Measurements from ENCODE around the gene ERMAP. TPM values are rescaled to one million over a fixed set of nuclear protein-coding genes. Genes with fewer than 3 reads are reported as not detected.
"Not testable (repeated sequence)": the region's sequence is repeated elsewhere in the genome, so short reads cannot be mapped to it uniquely, and the experiment has no call there.

ERMAP gene
- total and polyA plus RNA-seq, 2 experiments from 2014 or later, result 1.2 to 2.2 TPM

DNA sequence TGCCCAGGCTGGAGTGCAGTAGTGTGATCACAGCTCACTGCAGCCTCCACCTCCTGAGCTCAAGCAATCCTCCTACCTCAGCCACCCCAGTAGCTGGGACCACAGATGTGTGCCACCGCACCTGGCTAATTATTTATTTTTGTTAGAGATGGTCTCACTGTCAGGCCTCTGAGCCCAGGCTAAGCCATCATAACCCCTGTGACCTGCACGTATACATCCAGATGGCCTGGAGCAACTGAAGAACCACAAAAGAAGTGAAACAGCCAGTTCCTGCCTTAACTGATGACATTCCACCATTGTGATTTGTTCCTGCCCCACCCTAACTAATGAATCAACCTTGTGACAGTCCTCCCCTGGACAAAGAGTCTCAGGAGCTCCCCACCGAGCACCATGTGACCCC, 39.6 kb downstream of the ERMAP start:
- H3K27me3 ChIP-seq (ENCODE audit: insufficient read depth); ATAC-seq; H3F3A ChIP-seq (replicated peaks; ENCODE audit: low read depth); H3K4me1 Mint-ChIP-seq; H3K4me3 Mint-ChIP-seq; H2AFZ ChIP-seq; H3K4me3 ChIP-seq; H3K79me2 ChIP-seq (replicated peaks; ENCODE audit: insufficient read depth); DNase-seq (ENCODE audit: low spot score); H3K9me2 ChIP-seq (ENCODE audit: insufficient read depth); H3K36me3 ChIP-seq (ENCODE audit: insufficient read depth); H3K4me1 ChIP-seq (ENCODE audit: insufficient read depth); H3K27me3 Mint-ChIP-seq (ENCODE audit: insufficient read depth, low read depth, poor library complexity); H3K4me2 ChIP-seq; H3K27ac Mint-ChIP-seq; H4K20me1 ChIP-seq (replicated peaks; ENCODE audit: insufficient read depth); H3K27ac ChIP-seq (ENCODE audit: low read depth); H3K9me3 Mint-ChIP-seq: not testable (repeated sequence)
- H3K36me3 Mint-ChIP-seq (ENCODE audit: low read depth), result peaks cover 11% of the 10 kb centered on the region

DNA sequence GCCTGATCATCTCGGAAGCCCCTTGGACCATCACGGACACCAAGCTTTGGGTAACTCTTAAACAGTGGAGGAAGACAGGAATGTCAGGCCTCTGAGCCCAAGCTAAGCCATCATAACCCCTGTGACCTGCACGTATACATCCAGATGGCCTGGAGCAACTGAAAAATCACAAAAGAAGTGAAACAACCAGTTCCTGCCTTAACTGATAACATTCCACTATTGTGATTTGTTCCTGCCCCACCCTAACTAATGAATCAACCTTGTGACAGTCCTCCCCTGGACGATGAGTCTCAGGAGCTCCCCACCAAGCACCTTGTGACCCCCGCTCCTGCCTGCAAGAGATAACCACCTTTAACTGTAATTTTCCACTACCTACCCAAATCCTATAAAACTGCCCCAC, 42.4 kb downstream of the ERMAP start:
- H3K27me3 ChIP-seq (ENCODE audit: insufficient read depth); H3K27ac Mint-ChIP-seq: not testable (repeated sequence)

DNA sequence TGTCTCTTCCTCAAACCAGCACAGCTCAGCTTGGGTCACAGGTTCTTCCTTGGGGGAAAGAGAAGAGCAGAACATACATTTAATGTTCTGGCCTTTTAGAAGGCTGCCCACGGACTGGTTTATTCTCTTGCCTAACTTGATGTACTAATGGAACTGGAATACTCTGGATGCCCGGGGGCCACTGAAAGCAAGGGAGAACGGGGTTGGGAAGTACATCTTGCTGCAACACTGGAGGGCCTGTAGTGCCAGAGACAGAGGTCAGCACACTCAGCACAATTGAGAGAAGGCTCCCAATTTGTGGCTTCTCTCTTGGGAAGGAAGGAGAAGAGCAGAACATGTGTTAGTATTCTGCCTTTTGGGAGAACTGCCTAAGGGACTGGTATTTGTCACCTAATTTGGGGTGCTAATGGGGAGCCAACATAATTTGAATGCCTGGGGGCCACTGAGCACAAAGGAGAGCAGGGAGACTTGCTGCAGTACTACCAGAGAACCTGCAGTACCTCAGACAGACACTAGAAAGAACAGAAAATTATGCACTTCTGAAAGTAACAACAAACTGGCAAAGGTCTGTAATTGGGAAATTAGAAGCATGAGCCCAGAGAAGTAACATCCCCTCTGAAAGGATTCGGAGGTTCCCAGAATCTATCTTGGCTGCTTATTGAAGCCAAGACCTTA, 43.6 kb downstream of the ERMAP start:
- TF ChIP-seq, protein P1, sequence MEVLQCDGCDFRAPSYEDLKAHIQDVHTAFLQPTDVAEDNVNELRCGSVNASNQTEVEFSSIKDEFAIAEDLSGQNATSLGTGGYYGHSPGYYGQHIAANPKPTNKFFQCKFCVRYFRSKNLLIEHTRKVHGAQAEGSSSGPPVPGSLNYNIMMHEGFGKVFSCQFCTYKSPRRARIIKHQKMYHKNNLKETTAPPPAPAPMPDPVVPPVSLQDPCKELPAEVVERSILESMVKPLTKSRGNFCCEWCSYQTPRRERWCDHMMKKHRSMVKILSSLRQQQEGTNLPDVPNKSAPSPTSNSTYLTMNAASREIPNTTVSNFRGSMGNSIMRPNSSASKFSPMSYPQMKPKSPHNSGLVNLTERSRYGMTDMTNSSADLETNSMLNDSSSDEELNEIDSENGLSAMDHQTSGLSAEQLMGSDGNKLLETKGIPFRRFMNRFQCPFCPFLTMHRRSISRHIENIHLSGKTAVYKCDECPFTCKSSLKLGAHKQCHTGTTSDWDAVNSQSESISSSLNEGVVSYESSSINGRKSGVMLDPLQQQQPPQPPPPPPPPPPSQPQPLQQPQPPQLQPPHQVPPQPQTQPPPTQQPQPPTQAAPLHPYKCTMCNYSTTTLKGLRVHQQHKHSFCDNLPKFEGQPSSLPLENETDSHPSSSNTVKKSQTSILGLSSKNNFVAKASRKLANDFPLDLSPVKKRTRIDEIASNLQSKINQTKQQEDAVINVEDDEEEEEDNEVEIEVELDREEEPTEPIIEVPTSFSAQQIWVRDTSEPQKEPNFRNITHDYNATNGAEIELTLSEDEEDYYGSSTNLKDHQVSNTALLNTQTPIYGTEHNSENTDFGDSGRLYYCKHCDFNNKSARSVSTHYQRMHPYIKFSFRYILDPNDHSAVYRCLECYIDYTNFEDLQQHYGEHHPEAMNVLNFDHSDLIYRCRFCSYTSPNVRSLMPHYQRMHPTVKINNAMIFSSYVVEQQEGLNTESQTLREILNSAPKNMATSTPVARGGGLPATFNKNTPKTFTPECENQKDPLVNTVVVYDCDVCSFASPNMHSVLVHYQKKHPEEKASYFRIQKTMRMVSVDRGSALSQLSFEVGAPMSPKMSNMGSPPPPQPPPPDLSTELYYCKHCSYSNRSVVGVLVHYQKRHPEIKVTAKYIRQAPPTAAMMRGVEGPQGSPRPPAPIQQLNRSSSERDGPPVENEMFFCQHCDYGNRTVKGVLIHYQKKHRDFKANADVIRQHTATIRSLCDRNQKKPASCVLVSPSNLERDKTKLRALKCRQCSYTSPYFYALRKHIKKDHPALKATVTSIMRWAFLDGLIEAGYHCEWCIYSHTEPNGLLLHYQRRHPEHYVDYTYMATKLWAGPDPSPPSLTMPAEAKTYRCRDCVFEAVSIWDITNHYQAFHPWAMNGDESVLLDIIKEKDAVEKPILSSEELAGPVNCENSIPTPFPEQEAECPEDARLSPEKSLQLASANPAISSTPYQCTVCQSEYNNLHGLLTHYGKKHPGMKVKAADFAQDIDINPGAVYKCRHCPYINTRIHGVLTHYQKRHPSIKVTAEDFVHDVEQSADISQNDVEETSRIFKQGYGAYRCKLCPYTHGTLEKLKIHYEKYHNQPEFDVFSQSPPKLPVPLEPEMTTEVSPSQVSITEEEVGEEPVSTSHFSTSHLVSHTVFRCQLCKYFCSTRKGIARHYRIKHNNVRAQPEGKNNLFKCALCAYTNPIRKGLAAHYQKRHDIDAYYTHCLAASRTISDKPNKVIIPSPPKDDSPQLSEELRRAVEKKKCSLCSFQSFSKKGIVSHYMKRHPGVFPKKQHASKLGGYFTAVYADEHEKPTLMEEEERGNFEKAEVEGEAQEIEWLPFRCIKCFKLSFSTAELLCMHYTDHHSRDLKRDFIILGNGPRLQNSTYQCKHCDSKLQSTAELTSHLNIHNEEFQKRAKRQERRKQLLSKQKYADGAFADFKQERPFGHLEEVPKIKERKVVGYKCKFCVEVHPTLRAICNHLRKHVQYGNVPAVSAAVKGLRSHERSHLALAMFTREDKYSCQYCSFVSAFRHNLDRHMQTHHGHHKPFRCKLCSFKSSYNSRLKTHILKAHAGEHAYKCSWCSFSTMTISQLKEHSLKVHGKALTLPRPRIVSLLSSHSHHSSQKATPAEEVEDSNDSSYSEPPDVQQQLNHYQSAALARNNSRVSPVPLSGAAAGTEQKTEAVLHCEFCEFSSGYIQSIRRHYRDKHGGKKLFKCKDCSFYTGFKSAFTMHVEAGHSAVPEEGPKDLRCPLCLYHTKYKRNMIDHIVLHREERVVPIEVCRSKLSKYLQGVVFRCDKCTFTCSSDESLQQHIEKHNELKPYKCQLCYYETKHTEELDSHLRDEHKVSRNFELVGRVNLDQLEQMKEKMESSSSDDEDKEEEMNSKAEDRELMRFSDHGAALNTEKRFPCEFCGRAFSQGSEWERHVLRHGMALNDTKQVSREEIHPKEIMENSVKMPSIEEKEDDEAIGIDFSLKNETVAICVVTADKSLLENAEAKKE (CRISPR knock-in tag; IDR thresholded peaks at IDR 0.05), result no peak
- no peak for TF ChIP-seq POLR2AphosphoS5 (IDR thresholded peaks at IDR 0.05; ENCODE audit: low read depth)
- TF ChIP-seq STAT1 (IDR thresholded peaks at IDR 0.05; ENCODE audit: unreplicated experiment), result no peak
- TF ChIP-seq NANOG (IDR thresholded peaks at IDR 0.05; ENCODE audit: borderline replicate concordance), result no peak
- TF ChIP-seq, protein P2, sequence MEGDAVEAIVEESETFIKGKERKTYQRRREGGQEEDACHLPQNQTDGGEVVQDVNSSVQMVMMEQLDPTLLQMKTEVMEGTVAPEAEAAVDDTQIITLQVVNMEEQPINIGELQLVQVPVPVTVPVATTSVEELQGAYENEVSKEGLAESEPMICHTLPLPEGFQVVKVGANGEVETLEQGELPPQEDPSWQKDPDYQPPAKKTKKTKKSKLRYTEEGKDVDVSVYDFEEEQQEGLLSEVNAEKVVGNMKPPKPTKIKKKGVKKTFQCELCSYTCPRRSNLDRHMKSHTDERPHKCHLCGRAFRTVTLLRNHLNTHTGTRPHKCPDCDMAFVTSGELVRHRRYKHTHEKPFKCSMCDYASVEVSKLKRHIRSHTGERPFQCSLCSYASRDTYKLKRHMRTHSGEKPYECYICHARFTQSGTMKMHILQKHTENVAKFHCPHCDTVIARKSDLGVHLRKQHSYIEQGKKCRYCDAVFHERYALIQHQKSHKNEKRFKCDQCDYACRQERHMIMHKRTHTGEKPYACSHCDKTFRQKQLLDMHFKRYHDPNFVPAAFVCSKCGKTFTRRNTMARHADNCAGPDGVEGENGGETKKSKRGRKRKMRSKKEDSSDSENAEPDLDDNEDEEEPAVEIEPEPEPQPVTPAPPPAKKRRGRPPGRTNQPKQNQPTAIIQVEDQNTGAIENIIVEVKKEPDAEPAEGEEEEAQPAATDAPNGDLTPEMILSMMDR (conservative IDR thresholded peaks at IDR 0.05; ENCODE audit: low read depth in 2 of 2), result peak in 1 of 2 experiments; percentile 33; a peak in 1 of 4 replicates
- TF ChIP-seq, protein P3, sequence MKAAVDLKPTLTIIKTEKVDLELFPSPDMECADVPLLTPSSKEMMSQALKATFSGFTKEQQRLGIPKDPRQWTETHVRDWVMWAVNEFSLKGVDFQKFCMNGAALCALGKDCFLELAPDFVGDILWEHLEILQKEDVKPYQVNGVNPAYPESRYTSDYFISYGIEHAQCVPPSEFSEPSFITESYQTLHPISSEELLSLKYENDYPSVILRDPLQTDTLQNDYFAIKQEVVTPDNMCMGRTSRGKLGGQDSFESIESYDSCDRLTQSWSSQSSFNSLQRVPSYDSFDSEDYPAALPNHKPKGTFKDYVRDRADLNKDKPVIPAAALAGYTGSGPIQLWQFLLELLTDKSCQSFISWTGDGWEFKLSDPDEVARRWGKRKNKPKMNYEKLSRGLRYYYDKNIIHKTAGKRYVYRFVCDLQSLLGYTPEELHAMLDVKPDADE (IDR thresholded peaks at IDR 0.05), result no peak
- H3F3A ChIP-seq (replicated peaks; ENCODE audit: low read depth), result no peaks in the 10 kb centered on the region
- Mint-ChIP-seq H3K27ac (no peak overlapping the region), H3K4me1 (no peaks in the 10 kb centered on the region; the same call in 2 of the 3 replicates), H3K27me3 (ENCODE audit: insufficient read depth, low read depth, poor library complexity) (peaks cover 10% of the 10 kb centered on the region), H3K4me3 (no peak overlapping the region), H3K36me3 (ENCODE audit: low read depth) (no peaks in the 10 kb centered on the region; the same call in 2 of the 3 replicates), H3K9me3 (peaks cover 8% of the 10 kb centered on the region; the same call in 2 of the 3 replicates)
- H3K79me2 ChIP-seq (replicated peaks; ENCODE audit: insufficient read depth), result no peaks in the 10 kb centered on the region
- no peak overlapping the region for H3K4me3 ChIP-seq
- ATAC-seq, result peak; percentile 79
- no peak overlapping the region for H3K27ac ChIP-seq (ENCODE audit: low read depth)
- H3K4me2 ChIP-seq, result no peak overlapping the region
- H3K36me3 ChIP-seq (ENCODE audit: insufficient read depth), result no peaks in the 10 kb centered on the region
- no peaks in the 10 kb centered on the region for H4K20me1 ChIP-seq (replicated peaks; ENCODE audit: insufficient read depth)
- H2AFZ ChIP-seq, result no peak overlapping the region
- H3K9me2 ChIP-seq (ENCODE audit: insufficient read depth), result no peaks in the 10 kb centered on the region; the same call in 1 of the 2 replicates
- peak; percentile 28 for DNase-seq (ENCODE audit: low spot score)
- H3K27me3 ChIP-seq (ENCODE audit: insufficient read depth), result no peaks in the 10 kb centered on the region
- no peaks in the 10 kb centered on the region for H3K4me1 ChIP-seq (ENCODE audit: insufficient read depth)

More for the DNA sequence above, 42.4 kb downstream of the ERMAP start:
- H3K4me3 ChIP-seq; H3K4me1 Mint-ChIP-seq; H3F3A ChIP-seq (replicated peaks; ENCODE audit: low read depth); ATAC-seq; H3K79me2 ChIP-seq (replicated peaks; ENCODE audit: insufficient read depth); H3K4me3 Mint-ChIP-seq; H3K4me1 ChIP-seq (ENCODE audit: insufficient read depth); H3K9me3 Mint-ChIP-seq; H2AFZ ChIP-seq; H3K4me2 ChIP-seq; H3K27ac ChIP-seq (ENCODE audit: low read depth); H3K9me2 ChIP-seq (ENCODE audit: insufficient read depth); H3K36me3 ChIP-seq (ENCODE audit: insufficient read depth); H4K20me1 ChIP-seq (replicated peaks; ENCODE audit: insufficient read depth); H3K27me3 Mint-ChIP-seq (ENCODE audit: insufficient read depth, low read depth, poor library complexity); DNase-seq (ENCODE audit: low spot score); H3K36me3 Mint-ChIP-seq (ENCODE audit: low read depth): not testable (repeated sequence)

All from GM23338 (cell line).